Left colon (tissue), 2 donors: ENCODE data around the gene SUSD5. TPM values are rescaled to one million over a fixed set of nuclear protein-coding genes. Genes with fewer than 3 reads are reported as not detected.
"Not testable (repeated sequence)": the region's sequence is repeated elsewhere in the genome, so short reads cannot be mapped to it uniquely, and the experiment has no call there.

Experiments used
- ATAC-seq: fragments of 200-7000 bp; cut with Tn5 transposase; one replicate; pipeline ENCODE4 v1.9.1; 2020; ENCODE audit warnings: mild to moderate bottlenecking, moderate library complexity
- DNase-seq, 2 donors: peaks; one replicate each; pipeline ENCODE4 v3.0.0-alpha.2; 2020
- intact Hi-C, 2 donors: fragments of 100-400 bp; cut with DNase I in 1 of 2; cut with micrococcal nuclease in 1 of 2; formaldehyde crosslinking; loops; one replicate each; pipeline versions ENCODE4 v1.11.2 to v1.14.0; 2022; cut with DNase I, micrococcal nuclease
- total RNA-seq, 2 donors: library from RNA; stranded (reverse); fragmentation: NEBNext Ultra II Directional; extraction: Animal tissue kit (Norgen Biotek cat#: 25700); gene quantifications; one replicate each; pipeline ENCODE4 v1.2.1, GENCODE V29; 2021
- donor health status: DM: no; HTN: no; CAD: no.
- donor health status: DM: yes; HTN: yes; CAD: no.

SUSD5 gene
- total RNA-seq, 2 donors from 2014 or later: 0.37 to 0.89 TPM

- ATAC-seq, intact Hi-C loops, DNase-seq: not testable (repeated sequence)
Measured at GRCh38 chr3:33162621-33163020, 56.0 kb downstream of the SUSD5 start.

- intact Hi-C loops: no loop called here
- no peak for DNase-seq
- ATAC-seq: no peak
Measured at GRCh38 chr3:33159981-33160380, 58.6 kb downstream of the SUSD5 start.

GRCh38 chr3:33159234-33159633 lies 59.4 kb downstream of the SUSD5 start:
- intact Hi-C loops: no loop called here
- DNase-seq: no peak
- no peak for ATAC-seq

GRCh38 chr3:33155301-33155700 lies 63.3 kb downstream of the SUSD5 start:
- intact Hi-C loops: no loop called here
- DNase-seq (no peak), ATAC-seq (no peak)

- DNase-seq: no peak
- intact Hi-C loops: no loop called here
- ATAC-seq: no peak
Measured at GRCh38 chr3:33153782-33154181, 64.8 kb downstream of the SUSD5 start.

- intact Hi-C loops: no loop called here
- ATAC-seq: no peak
Measured at GRCh38 chr3:33152363-33153360, 65.9 kb downstream of the SUSD5 start.

GRCh38 chr3:33149342-33149741 lies 69.3 kb downstream of the SUSD5 start:
- ATAC-seq (no peak), DNase-seq (no peak)
- intact Hi-C loops: no loop called here

More at GRCh38 chr3:33152363-33153360, 65.9 kb downstream of the SUSD5 start:
- DNase-seq: no peak

- DNase-seq (no peak), ATAC-seq (no peak)
- intact Hi-C loops: no loop called here
Measured at GRCh38 chr3:33146791-33147445, 71.7 kb downstream of the SUSD5 start.

GRCh38 chr3:33145901-33146580 lies 72.6 kb downstream of the SUSD5 start:
- ATAC-seq: no peak
- intact Hi-C loops: no loop called here
- no peak for DNase-seq

GRCh38 chr3:33145221-33145900 lies 73.2 kb downstream of the SUSD5 start:
- intact Hi-C loops: no loop called here
- ATAC-seq: no peak
- no peak for DNase-seq

- ATAC-seq: no peak
- intact Hi-C loops: no loop called here
Measured at GRCh38 chr3:33144433-33144832, 74.2 kb downstream of the SUSD5 start.

GRCh38 chr3:33141006-33141405 lies 77.6 kb downstream of the SUSD5 start:
- intact Hi-C loops: no loop called here
- ATAC-seq (no peak), DNase-seq (no peak)

More at GRCh38 chr3:33144433-33144832, 74.2 kb downstream of the SUSD5 start:
- DNase-seq: peak in 1 of 2 donors; percentile 24

GRCh38 chr3:33139996-33140395 lies 78.6 kb downstream of the SUSD5 start:
- ATAC-seq (no peak), DNase-seq (no peak)
- intact Hi-C loops: no loop called here

- intact Hi-C loops, ATAC-seq: not testable (repeated sequence)
Measured at GRCh38 chr3:33139006-33139623, 79.5 kb downstream of the SUSD5 start.

GRCh38 chr3:33137691-33138090 lies 80.9 kb downstream of the SUSD5 start:
- intact Hi-C loops: no loop called here
- ATAC-seq: no peak
- no peak for DNase-seq

More at GRCh38 chr3:33139006-33139623, 79.5 kb downstream of the SUSD5 start:
- DNase-seq: not testable (repeated sequence)

- ATAC-seq: no peak
- intact Hi-C loops: loop anchor here (5.0 kb wide), 1 partner anchor 238 kb away; no protein-coding TSS in a partner anchor
- DNase-seq: no peak
Measured at GRCh38 chr3:33134026-33134625, 84.5 kb downstream of the SUSD5 start.

- ATAC-seq (no peak), DNase-seq (no peak)
- intact Hi-C loops: loop anchor here (5.0 kb wide), 1 partner anchor 240 kb away; no protein-coding TSS in a partner anchor
Measured at GRCh38 chr3:33132019-33132360, 86.6 kb downstream of the SUSD5 start.
